Skeletal muscle satellite cell (primary cell): ENCODE measurements around the gene TBCCD1.

Source experiments
- H3K27me3 ChIP-seq: 2 replicates; pipeline ENCODE4 v1.7.0; 2013; ENCODE audit warnings: low read length; ENCODE audit not compliant: control insufficient read depth, insufficient read depth
- H3K36me3 ChIP-seq: 2 replicates; pipeline ENCODE4 v1.7.0; 2013; ENCODE audit warnings: mild to moderate bottlenecking, control low read depth, low read length; ENCODE audit not compliant: insufficient read depth
- H3K4me1 ChIP-seq: 2 replicates; pipeline ENCODE4 v1.7.0; 2013; ENCODE audit warnings: low read length; ENCODE audit not compliant: control insufficient read depth, insufficient read depth
- H3K4me2 ChIP-seq: 2 replicates; pipeline ENCODE4 v1.7.0; 2013; ENCODE audit warnings: mild to moderate bottlenecking, low read length
- H3K4me3 ChIP-seq: 2 replicates; pipeline ENCODE4 v1.7.0; 2013; ENCODE audit warnings: low read length
- H3K9ac ChIP-seq: 2 replicates; pipeline ENCODE4 v1.7.0; 2013; ENCODE audit warnings: mild to moderate bottlenecking, low read depth, low read length, moderate library complexity
- H3K9me3 ChIP-seq: replicated peaks from 2 replicates; pipeline ENCODE4 v1.7.0; 2013; ENCODE audit warnings: mild to moderate bottlenecking, control low read depth, low read length

Gene TBCCD1

DNA sequence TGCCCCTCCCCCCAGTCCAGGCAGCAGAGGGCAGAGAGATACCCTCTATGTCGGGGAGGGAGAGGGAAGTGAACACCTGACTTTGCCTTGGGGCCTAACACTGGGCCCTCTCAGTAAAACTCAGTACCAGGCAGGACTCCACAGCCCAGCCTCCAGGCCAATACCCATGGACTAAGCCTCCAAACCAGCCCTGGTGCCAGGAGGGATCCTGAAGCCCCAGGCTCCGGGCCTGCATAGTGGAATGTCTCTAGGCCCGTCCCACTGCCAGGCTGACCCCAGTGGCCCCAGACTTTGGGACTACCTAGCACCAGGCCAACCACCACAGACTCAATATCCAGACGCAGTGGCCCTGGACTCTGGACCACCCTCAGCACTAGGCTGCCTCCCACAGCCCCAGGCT is 69.5 kb downstream of the TBCCD1 start:
- Histone ChIP-seq H3K4me3 (no peak overlapping the region), H3K4me1 (peaks cover 7% of the 10 kb centered on the region), H3K9ac (no peak overlapping the region), H3K4me2 (no peak overlapping the region), H3K9me3 (no peaks in the 10 kb centered on the region), H3K27me3 (peaks cover 42% of the 10 kb centered on the region), H3K36me3 (no peaks in the 10 kb centered on the region)

DNA sequence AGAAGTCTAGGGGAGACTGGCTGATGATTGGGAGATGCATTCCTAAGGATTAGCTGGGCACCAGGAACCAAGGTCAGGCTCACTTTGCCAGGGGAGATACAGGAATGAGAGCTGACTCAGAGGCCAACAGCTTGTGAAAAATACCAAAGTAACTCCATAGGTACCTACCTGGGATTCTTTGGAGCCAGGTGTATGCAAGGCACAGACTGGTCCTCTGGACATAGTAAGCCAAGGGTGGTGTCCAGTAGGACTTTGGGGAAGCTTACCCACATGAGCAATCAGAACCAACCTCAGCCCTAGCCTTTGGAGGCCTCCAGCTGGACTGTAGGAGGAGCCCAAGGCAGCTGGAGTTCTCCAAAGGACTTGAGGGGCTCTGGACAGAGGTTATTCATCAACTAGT is 70.5 kb downstream of the TBCCD1 start:
- Histone ChIP-seq H3K9ac (no peak overlapping the region), H3K4me3 (no peak overlapping the region), H3K36me3 (no peaks in the 10 kb centered on the region), H3K4me1 (peaks cover 7% of the 10 kb centered on the region), H3K4me2 (no peak overlapping the region), H3K9me3 (no peaks in the 10 kb centered on the region), H3K27me3 (peaks cover 41% of the 10 kb centered on the region)
